Activated CD8-positive, alpha-beta memory T cell treated with anti-CD3 and anti-CD28 coated beads for 4 hours (primary cell): ENCODE results near the gene HFM1.
"Not testable (repeated sequence)": the region's sequence is repeated elsewhere in the genome, so short reads cannot be mapped to it uniquely, and the experiment has no call there.

Experiments used
- DNase-seq, 2 donors: peaks; one replicate each; pipeline ENCODE4 v3.0.0-alpha.2; 2020; ENCODE audit warnings: low read depth in 2 of 2

HFM1 gene, protein sequence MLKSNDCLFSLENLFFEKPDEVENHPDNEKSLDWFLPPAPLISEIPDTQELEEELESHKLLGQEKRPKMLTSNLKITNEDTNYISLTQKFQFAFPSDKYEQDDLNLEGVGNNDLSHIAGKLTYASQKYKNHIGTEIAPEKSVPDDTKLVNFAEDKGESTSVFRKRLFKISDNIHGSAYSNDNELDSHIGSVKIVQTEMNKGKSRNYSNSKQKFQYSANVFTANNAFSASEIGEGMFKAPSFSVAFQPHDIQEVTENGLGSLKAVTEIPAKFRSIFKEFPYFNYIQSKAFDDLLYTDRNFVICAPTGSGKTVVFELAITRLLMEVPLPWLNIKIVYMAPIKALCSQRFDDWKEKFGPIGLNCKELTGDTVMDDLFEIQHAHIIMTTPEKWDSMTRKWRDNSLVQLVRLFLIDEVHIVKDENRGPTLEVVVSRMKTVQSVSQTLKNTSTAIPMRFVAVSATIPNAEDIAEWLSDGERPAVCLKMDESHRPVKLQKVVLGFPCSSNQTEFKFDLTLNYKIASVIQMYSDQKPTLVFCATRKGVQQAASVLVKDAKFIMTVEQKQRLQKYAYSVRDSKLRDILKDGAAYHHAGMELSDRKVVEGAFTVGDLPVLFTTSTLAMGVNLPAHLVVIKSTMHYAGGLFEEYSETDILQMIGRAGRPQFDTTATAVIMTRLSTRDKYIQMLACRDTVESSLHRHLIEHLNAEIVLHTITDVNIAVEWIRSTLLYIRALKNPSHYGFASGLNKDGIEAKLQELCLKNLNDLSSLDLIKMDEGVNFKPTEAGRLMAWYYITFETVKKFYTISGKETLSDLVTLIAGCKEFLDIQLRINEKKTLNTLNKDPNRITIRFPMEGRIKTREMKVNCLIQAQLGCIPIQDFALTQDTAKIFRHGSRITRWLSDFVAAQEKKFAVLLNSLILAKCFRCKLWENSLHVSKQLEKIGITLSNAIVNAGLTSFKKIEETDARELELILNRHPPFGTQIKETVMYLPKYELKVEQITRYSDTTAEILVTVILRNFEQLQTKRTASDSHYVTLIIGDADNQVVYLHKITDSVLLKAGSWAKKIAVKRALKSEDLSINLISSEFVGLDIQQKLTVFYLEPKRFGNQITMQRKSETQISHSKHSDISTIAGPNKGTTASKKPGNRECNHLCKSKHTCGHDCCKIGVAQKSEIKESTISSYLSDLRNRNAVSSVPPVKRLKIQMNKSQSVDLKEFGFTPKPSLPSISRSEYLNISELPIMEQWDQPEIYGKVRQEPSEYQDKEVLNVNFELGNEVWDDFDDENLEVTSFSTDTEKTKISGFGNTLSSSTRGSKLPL (N-terminal part only)

DNA sequence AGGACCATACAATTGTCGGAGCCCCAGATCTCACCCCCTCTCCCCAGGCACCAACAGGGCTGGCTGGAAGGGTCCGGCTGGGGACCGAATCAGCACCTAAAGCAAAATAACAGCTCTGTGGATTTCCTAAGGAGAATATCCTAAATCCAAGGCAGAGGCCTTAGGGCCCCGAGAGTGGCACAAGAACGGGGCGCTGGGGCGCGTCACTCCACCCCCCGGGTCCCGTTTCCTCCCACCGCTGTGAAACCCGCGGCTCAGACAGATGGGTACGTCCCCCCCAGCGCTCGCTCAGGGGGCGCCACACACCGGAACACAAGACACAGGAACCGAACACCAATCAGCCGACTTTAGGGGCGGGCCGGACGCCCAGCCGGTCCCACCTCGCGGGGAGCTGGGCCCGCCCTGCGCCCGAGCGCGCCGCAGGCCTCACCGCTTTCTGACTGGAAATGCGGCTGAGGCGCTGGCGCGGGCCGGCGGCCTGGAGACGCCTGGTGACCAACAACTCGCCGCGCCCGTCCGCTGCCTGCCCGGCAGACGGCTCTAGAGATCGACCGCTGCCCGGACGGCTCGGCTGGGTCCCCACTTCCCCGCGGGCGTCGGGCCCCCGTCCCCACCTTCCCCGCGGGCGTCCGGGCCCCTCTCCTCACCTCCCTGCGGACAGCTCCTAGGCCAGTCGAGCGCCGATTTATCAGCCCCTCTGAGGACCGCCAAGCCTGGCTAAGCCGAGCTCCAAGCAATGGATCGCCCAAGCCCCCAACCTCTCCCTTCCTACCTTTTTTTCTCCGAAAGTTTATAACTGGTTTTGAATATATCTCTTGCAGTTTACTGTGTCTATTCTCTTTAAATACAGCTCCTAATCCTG is at the start of gene HFM1:
TSS of gene HFM1 (minus strand) at position 687 of the 862 bp plus-strand sequence. CDS start 3,755 bp downstream, outside the sequence.
- peak; percentile 33 for DNase-seq

DNA sequence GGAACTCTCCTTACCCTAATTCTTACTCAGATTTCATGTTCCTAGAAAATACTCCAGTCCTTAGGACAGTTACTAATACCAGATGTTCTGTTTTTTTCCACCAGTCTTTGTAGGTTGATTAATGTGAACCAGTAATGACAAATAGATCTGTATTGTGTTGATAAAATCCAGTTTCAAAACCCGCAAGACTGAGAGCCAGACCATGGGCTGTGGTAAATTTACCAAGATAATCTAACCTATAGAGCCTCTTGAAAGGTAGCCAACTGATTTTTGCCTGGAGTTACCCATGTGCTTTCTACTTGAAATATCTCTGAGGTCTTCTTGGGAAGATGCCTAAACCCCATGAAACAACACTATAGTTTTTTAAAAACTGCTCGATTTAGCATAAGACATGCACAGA is 49.5 kb upstream of the HFM1 start:
- no peak for DNase-seq

DNA sequence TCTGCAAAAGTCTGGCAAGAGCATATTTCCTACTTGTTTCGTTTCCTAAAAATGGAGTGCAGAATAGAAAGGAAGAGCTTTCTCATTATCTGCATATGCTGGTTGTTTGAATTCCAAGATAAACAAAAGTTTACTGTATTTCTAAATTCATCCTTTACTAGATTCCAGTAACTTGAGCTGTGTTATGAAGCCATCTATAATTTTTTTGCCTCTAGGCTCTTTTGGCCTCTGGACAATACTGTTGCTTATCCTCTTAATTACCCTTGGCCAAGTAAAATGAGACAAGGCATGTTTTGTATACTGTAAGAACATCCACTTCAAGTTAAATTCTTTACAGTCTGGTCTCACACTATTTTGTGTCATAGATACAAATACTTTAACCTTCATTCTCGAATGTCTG is 45.6 kb upstream of the HFM1 start:
- DNase-seq, result no peak

DNA sequence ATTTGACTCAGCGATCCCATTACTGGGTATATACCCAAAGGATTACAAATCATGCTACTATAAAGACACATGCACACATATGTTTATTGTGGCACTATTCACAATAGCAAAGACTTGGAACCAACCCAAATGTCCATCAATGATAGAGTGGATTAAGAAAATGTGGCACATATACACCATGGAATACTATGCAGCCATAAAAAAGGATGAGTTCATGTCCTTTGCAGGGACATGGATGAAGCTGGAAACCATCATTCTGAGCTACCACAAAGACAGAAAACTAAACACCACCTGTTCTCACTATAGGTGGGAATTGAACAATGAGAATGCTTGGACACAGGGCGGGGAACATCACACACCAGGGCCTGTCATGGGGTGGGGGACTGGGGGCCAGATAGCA is 43.1 kb upstream of the HFM1 start:
- DNase-seq, result not testable (repeated sequence)

DNA sequence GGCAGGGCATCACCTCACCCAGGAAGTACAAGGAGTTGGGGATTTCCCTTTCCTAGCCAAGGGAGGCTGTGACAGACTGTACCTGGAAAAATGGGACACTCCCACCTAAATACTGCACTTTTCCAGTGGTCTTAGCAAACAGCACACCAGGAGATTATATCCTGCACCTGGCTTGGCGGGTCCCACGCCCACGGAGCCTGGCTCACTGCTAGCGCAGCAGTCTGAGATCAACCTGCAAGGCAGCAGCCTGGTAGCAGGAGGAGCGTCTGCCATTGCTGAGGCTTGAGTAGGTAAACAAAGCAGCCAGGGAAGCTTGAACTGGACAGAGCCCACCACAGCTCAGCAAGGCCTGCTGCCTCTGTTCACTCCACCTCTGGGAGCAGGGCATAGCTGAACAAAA is 37.3 kb upstream of the HFM1 start:
- not testable (repeated sequence) for DNase-seq

DNA sequence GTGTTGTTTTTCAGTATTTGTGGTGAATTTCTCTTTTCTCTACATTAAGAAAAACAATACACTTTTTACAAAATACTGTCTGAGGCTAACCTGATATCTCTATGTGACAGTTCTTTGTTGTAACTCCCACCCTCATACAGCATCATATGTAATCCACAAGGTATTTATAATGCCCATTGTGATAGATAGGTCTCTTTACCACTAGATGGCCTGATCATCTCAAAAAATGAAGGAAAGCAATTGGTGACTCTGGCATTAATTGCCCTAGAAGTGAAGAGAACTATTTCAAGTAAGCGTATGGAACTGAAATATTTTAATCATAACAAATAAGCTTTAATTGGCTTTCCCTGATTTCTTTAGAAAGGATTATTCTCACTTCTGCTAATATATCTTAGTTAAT is 36.2 kb upstream of the HFM1 start:
- DNase-seq, result no peak

DNA sequence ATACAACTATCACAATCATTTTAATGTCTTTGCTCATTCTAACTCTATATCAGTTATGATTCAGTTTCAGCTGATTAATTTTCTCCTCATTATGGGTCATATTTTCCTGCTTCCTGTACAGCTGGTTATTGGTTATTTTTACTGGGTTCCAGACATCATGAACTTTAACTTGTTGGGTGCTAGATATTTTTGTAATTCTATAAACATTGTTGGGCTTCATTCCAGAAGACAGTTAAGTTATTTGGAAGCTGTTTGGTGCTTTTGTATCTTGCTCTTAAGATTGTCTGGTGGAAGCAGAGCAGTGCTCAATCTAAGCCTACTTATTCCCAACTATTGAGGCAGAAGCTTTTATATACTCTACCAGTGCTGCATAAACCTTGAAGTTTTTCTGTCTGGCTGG is 34.4 kb upstream of the HFM1 start:
- no peak for DNase-seq

DNA sequence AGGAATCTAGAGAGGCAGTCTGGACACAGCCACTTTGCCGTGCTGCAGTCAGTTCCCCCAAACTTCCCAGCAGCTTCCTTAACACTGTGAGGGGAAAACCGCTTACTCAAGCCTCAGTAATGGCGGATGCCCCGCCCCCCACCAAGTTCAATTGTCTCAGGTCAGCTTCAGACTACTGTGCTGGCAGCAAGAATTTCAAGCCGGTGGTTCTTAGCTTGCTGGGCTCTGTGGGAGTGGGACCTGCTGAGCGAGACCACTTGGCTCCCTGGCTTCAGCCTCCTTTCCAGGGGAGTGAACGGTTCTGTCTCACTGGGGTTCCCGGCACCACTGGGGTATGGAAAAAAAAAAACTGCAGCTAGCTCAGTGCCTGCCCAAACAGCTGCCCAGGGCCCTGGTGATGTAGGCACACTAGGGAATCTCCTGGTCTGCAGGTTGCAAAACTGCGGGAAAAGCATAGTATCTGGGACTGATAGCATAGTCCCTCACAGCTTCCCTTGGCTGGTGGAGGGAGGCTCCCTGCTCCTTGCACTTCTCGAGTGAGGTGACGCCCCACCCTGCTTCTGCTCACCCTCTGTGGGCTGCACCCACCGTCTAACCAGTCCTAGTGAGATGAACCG is 23.7 kb upstream of the HFM1 start:
- no peak for DNase-seq

DNA sequence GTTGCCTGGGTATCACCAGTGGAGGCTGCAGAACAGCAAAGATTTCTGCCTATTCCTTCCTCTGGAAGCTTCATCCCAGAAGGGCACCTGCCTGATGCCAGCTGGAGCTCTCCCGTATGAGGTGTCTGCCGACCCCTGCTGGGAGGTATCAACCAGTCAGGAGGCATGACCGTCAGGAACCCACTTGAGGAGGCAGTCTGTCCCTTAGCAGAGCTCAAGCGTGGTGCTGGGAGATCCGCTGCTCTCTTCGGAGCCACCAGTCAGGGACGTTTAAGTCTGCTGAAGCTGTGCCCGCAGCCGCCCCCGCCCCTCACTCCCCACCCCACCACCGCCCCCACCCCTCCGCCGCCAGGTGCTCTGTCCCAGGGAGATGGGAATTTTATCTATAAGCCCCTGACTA is 23.1 kb upstream of the HFM1 start:
- no peak for DNase-seq

DNA sequence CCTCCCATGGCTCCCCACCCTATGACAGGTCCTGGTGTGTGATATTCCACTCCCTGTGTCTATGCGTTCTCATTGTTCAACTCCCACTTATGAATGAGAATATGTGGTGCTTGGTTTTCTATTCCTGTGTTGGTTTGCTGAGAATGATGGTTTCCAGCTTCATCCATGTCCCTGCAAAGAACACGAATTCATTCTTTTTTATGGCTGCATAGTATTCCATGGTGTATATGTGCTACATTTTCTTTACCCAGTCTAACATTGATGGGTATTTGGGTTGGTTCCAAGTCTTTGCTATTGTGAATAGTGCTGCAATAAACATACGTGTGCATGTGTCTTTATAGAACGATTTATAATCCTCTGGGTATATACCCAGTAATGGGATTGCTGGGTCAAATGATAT is 17.9 kb upstream of the HFM1 start:
- DNase-seq, result not testable (repeated sequence)

DNA sequence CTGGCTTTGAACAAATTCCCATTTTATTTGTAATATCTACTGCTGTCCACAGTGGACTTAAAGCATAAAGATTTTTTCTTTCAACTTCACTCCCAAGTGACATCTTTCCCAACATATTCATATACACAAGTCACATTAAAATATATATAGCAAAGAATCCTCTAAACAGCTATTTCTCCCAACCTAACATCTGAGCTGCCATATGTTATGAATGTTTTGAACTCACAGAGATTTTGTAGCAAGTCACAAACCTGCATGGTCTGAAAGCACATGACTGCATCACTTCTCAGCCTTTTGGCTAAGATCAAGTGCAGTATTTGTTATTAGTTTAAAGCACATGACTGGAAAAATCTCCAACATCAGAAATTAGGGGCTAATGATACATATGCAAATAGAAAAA is 7.7 kb upstream of the HFM1 start:
- no peak for DNase-seq

DNA sequence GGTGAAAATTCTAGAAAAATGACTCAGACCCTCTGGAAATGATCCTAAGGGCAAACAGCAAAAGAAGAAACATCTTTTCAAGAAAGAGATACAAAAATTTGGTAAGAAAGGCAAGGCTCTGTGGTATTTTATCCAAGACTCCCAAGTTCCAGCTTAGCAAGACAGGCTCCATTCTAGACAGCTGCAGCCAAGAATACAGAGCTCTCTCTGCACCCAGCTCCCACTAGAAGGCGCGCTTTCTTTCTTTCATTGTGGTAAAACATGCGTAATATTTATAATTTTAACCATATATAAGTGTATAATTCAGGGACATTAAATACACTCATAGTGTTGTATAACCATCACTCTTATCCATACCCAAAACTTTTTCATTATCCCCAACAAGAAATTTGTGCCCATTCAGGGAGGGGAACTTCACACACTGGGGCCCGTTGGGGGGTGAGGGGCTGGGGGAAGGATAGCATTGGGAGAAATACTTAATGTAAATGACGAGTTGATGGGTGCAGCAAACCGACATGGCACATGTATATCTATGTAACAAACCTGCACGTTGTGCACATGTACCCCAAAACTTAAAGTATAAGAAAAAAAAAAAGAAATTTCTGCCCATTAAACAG is 2.2 kb upstream of the HFM1 start:
- no peak for DNase-seq

DNA sequence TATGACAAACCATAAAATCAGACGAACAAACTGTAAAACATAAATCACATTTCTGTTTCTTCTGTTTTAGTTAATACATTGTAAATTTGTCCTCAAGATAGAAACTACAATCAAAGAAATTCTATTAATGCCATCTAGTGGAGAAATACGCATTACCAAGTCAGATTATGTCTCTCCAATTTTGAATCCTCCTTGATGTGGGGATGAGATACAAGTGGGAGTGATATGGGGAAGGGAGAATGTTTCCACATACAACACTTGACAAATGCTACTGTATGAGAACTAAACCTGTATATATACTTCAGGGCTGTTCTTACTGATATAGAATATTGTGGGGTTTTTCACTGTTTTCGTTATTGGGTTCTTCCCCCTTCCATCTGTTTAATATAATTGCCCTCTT is 2.6 kb downstream of the HFM1 start:
- DNase-seq, result no peak

DNA sequence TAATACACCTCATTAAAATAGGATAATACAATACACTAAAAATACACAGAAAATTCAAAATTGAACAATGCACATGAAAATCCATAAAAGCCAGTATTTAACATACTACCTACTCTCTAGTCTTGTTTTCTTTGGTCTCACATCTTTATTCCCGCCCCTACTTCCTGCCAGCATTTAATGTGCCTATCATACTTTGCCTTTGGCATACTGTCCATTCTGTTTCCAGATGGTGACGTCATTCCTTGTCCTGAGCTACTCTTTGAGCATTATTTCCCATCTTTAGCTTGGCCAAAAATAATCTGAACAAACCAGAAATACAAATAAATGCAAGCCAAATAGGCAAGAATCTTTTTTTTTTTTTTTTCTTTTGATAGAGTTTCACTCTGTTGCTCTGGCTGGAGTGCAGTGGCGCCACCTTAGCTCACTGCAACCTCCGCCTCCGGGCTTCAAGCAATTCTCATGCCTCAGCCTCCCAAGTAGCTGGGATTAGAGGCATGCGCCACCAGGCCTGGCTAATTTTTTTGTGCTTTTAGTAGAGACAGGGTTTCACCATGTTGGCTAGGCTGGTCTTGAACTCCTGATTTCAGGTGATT is 4.4 kb downstream of the HFM1 start:
- DNase-seq, result no peak

DNA sequence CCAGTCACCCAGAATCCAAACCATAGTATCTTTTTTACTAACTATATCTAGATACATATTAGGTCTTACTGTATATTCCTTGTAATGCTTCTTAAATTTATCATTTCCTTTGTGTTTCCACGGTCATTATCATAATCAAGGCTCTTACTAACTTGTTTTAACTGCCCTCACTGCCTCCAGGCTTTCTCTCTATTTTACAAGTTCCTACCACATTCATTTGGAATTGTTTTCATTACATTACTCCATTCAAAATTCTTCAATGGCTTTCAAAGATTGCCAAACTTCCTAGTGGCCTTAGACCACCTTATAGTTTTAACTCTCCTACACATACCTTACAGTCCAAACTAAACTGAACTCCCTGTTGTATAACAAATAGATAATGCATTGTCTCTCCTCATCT is 6.3 kb downstream of the HFM1 start:
- no peak for DNase-seq

DNA sequence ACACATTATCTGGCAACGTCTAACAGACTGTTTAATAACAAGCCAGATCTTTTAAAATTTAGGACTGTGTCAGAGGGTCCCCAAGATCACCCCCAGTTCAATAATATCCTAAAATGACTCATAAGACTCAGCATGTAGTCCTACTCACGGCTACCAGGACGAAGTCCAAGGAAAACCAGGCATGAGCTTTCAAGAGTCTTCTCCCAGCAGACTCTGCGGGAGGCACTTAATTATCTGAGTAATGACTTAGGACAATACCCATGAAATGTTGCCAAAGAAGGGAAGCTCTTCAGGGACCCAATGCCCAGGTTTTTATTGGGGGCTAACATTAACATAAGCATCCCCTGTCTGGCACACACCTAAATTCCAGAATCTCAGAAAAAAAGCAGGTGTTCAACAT is 7.0 kb downstream of the HFM1 start:
- no peak for DNase-seq

DNA sequence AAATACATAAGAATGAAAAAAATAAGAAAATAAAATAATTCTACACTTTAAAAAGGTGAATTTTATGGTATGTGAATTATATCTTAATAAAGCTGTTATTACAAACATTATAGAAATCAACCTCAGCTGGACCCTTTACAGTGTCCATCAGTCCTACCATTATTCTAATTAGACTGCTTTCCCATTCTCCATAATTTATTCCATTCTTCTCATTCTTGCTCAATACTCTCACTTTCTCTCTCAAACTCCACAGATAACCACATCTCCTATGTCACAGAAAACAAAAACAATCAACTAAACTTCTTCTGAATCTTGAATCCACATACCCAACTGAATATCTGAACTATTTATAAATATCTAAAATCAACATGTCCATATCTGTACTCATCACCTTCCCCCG is 11.6 kb downstream of the HFM1 start:
- no peak for DNase-seq

DNA sequence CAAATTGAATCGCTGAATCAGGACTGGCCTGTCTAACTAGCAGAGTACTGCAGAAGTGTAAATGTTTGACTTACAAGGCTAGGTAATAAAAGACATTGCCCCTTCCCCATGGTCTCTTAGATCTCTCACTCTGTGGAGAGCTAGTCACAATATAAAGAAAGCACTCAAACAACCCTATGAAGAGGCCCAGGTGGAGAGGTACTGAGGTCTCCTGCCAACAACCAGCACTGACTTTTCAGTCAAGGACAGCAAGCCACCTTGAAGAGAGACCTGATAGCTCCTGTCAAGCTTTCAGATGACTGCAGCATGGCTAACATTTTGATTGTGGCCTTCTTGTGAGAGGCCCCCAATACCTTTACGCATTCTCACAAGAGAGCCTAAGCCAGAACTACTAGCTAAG is 18.5 kb downstream of the HFM1 start:
- no peak for DNase-seq

DNA sequence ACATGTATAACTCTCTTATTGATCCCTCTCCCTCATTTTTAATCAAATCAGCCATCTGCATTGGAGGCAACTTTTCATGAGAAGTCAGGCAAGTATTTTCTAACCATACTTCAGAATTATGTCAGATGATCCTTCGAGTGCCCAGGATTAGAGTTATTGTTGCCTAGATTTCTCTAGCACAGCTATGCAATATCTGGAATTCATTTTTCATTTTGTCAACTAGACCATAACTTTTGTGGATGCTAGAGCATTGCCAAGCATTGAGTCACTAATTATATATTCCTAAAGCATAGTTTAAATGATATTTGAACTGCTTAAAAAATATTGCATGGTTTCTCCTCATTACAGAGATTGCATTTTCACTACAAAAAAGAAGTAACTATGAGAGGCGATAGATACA is 21.2 kb downstream of the HFM1 start:
- no peak for DNase-seq

DNA sequence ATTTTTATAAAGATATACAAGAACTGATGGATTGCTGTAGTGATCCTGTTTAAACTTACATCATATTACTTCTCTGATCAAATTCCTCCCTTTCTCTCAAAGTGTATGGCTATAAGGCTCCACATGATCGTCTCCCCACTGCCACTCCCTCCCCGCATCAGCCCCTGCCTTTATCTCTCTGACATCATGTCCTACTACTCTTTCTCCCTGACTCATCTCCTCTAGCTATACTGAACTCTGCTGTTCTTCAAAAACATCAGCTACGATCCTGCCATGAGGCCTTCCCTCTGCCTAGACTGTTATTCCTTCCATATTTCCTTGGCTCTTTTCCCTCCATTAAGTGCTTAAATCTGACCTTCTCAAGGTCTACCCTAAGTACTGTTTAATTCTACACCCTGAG is 22.8 kb downstream of the HFM1 start:
- DNase-seq, result no peak
